ENCODE results near the gene HIC2. TPM values are rescaled to one million over a fixed set of nuclear protein-coding genes. Genes with fewer than 3 reads are reported as not detected.
A peak's percentile ranks its signal among the peaks of the same experiment; 100 is the strongest.

The HIC2 gene
- total RNA-seq, 2 experiments from 2014 or later, result 9.2 to 11.3 TPM

- no peaks in the 10 kb centered on the region for H3K9me2 ChIP-seq (ENCODE audit: insufficient read depth, low read length)
- H3K27ac ChIP-seq (ENCODE audit: low read depth, low read length, poor library complexity, severe bottlenecking), result no peak overlapping the region
- ChIA-PET POLR2A (no interaction called here), CTCF (ENCODE audit: unreplicated experiment) (no interaction called here)
- H3K4me3 ChIP-seq (ENCODE audit: low read depth, low read length, poor library complexity, severe bottlenecking), result no peak overlapping the region
- no peaks in the 10 kb centered on the region for H3K9me3 ChIP-seq (ENCODE audit: low read length)
- peaks cover 13% of the 10 kb centered on the region for H3K36me3 ChIP-seq (ENCODE audit: insufficient read depth, low read length)
- TF ChIP-seq CTCF (conservative IDR thresholded peaks at IDR 0.05; ENCODE audit: low read length) (no peak), EZH2phosphoT487 (IDR thresholded peaks at IDR 0.05; ENCODE audit: borderline replicate concordance, low read depth, low read length) (no peak)
- H3K4me2 ChIP-seq (ENCODE audit: low read length), result no peak overlapping the region
- DNase-seq (ENCODE audit: low spot score), result no peak
- H2AFZ ChIP-seq (ENCODE audit: low read length), result no peak overlapping the region
- H3K79me2 ChIP-seq (ENCODE audit: insufficient read depth, low read depth, low read length), result no peaks in the 10 kb centered on the region
- intact Hi-C loops (cut with micrococcal nuclease; ENCODE audit: unreplicated experiment), result no loop called here
- H4K20me1 ChIP-seq (ENCODE audit: insufficient read depth, low read length), result no peaks in the 10 kb centered on the region
- H3K4me1 ChIP-seq (ENCODE audit: insufficient read depth, low read length, poor library complexity, severe bottlenecking), result no peaks in the 10 kb centered on the region
- no TSS peak for BruUV-seq (replicated peaks)
Measured at GRCh38 chr22:21446827-21447690, 29.9 kb downstream of the HIC2 start.

- H4K20me1 ChIP-seq (ENCODE audit: insufficient read depth, low read length), result no peaks in the 10 kb centered on the region
- H3K36me3 ChIP-seq (ENCODE audit: insufficient read depth, low read length), result peaks cover 13% of the 10 kb centered on the region
- ChIA-PET POLR2A (no interaction called here), CTCF (ENCODE audit: unreplicated experiment) (no interaction called here)
- no peaks in the 10 kb centered on the region for H3K4me1 ChIP-seq (ENCODE audit: insufficient read depth, low read length, poor library complexity, severe bottlenecking)
- no peaks in the 10 kb centered on the region for H3K9me2 ChIP-seq (ENCODE audit: insufficient read depth, low read length)
- no peak overlapping the region for H2AFZ ChIP-seq (ENCODE audit: low read length)
- H3K27ac ChIP-seq (ENCODE audit: low read depth, low read length, poor library complexity, severe bottlenecking), result no peak overlapping the region
- no peaks in the 10 kb centered on the region for H3K79me2 ChIP-seq (ENCODE audit: insufficient read depth, low read depth, low read length)
- no peaks in the 10 kb centered on the region for H3K9me3 ChIP-seq (ENCODE audit: low read length)
- TF ChIP-seq EZH2phosphoT487 (IDR thresholded peaks at IDR 0.05; ENCODE audit: borderline replicate concordance, low read depth, low read length) (no peak), CTCF (conservative IDR thresholded peaks at IDR 0.05; ENCODE audit: low read length) (peak; percentile 69)
- H3K4me2 ChIP-seq (ENCODE audit: low read length), result no peak overlapping the region
- intact Hi-C loops (cut with micrococcal nuclease; ENCODE audit: unreplicated experiment), result no loop called here
- BruUV-seq (replicated peaks), result no TSS peak
- no peak for DNase-seq (ENCODE audit: low spot score)
- H3K4me3 ChIP-seq (ENCODE audit: low read depth, low read length, poor library complexity, severe bottlenecking), result no peak overlapping the region
Measured at GRCh38 chr22:21447694-21448402, 30.7 kb downstream of the HIC2 start.

All from OCI-LY7 (cell line).